Measurements from ENCODE around the gene FOXB1. TPM values are rescaled to one million over a fixed set of nuclear protein-coding genes. Genes with fewer than 3 reads are reported as not detected.

Gene FOXB1
- total RNA-seq (2014; rRNA removed) = not detected in 2 replicates
- polyA plus RNA-seq (2012) = not detected

DNA sequence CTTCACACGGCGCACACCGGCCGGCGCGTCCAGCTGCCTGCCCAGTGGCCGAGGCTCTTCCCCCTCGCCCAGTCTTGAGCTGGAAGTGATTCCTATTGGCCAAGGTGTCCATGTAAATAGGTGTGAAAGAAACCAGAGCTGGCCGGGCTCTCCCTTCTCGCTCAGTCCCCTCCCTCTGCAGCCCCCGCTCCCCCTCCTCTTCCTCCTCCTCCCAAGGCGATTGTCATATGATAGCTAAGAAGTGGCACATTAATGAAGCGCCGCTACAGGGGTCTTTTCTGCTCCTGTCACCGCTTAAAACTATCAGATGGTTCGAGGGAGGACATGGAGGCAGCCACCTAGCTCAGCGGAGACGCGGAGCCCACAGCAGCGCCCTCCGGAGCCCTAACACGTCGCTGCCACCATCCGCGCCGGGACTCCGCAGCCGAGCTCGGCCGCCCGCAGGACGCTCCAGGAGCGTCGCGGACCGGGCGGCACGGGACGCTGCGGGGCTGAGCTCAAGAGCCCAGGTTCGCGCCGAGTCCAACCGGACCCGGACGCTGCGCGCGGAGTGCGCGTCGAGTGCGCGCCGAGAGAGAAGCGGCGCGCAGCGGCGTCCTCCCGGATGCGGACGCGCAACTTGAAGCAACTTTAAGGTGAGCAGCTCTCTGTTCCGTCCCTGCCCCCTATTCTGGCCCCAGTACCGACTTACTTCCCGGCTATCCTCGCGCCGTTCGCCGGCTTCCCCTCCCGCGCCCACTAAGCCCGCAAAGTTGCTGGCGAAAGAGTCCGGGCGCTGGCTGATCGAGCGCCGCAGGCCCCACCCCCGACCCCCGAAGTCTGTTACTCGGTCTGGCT, at the start of gene FOXB1:
TSS of gene FOXB1 (plus strand) at position 303 of the 837 bp plus-strand sequence. CDS start 653 bp downstream, outside the sequence.
- no peak for DNase-seq (ENCODE audit: low read depth)

DNA sequence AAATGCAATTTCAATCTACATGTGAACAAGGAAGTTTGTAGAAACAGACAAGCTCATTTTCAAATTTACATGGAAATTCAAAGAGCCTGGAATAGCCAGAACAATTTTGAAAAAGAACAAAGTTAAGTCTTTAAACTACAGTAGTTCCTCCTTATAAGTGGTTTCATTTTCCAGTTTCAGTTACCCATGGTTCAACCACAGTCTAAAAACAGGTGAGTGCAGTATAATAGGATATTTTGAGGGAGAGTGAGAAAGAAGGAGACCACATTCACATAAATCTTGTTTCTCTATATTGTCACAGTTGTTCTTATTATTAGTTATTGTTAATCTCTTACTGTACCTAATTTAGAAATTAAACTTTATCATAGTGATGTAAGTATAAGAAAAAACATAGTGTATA, 45.8 kb upstream of the FOXB1 start:
- no peak for DNase-seq (ENCODE audit: low read depth)

DNA sequence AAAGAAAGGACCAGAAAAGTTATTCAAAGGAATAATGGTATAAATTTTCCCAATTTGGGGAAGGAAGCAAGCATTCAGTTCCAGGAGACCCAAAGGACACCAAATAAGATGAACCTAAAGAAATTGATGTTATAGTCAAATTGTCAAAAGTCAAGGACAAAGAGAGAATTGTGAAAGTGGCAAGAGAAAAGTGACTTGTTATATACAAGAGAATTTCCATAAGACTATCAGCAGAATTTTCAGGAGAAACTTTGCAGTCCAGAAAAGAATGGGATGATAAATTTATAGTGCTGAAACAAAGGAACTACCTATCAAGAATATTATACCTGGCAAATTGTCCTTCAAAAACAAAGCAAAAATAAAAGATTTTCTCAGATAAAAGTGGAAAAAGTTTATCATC, 43.8 kb upstream of the FOXB1 start:
- no peak for DNase-seq (ENCODE audit: low read depth)

GRCh38 chr15:59963322-59963721, 40.8 kb upstream of the FOXB1 start:
- no peak for DNase-seq (ENCODE audit: low read depth)

DNA sequence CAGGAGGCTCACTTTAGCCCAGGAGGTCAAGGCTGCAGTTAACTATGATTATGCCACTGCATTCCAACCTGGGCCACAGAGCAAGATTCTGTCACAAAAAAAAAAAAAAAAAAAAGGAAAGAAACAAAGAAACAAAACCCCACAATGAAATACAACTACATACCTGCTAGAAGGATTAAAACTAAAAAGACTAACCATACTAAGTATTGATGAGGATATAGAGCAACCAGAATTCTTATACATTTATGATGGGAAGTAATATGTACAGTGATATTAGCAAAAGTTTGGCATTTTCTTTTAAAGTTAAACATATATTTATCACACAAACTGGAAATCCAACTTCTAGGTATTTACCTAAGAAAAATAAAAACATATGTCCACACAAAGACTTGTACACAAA, 40.2 kb upstream of the FOXB1 start:
- no peak for DNase-seq (ENCODE audit: low read depth)

DNA sequence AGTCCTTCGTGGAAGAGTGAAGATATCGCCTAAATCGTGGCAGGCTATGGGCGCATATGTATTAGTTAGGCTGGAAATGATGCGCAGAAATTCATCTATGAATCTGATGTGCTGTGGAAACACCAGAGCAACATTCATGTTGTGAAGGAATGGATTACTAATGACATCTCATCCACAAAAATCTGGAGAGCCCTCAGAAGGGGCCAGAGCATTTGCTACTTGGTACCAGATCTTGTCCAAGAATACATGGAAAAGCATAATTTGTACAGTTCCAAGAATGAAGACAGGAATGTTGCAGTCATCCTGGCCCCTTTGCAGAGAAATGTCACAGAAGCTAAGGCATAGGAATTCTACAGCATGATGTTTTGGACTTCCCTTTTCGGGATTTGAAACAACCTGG, 38.4 kb upstream of the FOXB1 start:
- DNase-seq (ENCODE audit: low read depth) = no peak

- no peak for DNase-seq (ENCODE audit: low read depth)
Measured at GRCh38 chr15:59966262-59966661, 37.8 kb upstream of the FOXB1 start.

GRCh38 chr15:59968314-59968713, 35.8 kb upstream of the FOXB1 start:
- DNase-seq (ENCODE audit: low read depth) = no peak

GRCh38 chr15:59972241-59972640, 31.9 kb upstream of the FOXB1 start:
- no peak for DNase-seq (ENCODE audit: low read depth)

- no peak for DNase-seq (ENCODE audit: low read depth)
Measured at GRCh38 chr15:59976480-59977271, 27.4 kb upstream of the FOXB1 start.

DNA sequence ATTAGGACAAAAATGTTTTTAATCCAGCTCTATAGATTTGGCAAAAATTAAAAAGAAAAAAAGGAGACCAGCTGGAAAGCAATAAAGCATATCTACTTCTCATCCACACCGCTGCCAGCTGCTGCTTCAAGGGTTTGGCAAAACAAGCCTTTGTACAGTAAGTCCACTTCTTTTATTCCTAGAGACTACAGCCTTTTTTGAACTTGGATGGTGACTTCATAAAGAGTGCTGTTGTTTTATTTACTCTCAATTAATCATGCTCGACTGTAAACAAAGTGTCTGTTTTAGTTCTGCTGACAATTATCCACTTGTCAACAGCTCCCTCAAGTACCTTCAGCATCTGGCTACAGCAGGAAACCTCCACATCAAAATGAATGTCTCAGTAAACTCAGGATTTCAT, 12.3 kb upstream of the FOXB1 start:
- DNase-seq (ENCODE audit: low read depth) = no peak

- no peak for DNase-seq (ENCODE audit: low read depth)
Measured at GRCh38 chr15:59993041-59993750, 10.9 kb upstream of the FOXB1 start.

DNA sequence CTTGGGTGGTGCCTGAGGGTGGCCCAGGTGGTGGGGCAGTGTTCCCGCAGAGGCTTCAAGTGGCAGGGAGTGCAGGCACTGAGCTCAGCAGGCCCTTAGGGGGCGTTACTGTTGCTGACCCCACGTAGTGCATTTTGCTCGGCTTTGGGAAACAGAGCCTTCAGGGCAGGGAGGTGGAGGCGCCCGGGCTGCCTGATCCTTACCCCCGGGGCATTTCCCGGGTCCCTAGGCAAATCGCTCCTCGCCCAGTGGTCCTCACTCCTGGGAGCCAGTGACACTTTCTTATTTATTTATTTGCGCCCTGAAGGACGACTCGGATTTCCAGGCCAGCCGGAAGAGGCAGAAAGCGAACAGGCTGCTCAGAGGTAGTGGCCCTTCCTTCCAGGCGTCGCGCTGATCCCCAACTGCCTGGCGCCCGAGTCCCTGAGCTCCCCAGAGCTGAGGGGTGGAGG, 10.1 kb upstream of the FOXB1 start:
- no peak for DNase-seq (ENCODE audit: low read depth)

DNA sequence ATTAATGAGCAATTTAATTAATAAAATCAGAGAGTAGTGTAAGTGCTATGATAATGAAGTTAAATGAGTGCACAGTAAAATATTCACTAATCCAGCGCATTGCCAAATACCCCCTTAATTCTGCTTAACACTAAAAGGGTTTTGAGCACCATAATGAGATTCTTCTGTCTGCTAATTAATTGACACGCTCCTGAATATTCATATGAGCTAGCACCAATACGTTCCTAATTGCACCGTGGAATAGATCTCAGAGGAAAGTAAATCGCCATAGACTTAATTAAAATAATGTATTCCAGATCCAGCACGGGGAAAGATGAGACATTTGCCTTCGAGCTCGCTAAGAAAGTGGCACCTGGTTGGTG, 9.6 kb upstream of the FOXB1 start:
- DNase-seq (ENCODE audit: low read depth) = no peak

GRCh38 chr15:59994888-59995557, 9.1 kb upstream of the FOXB1 start:
- DNase-seq (ENCODE audit: low read depth) = no peak

- no peak for DNase-seq (ENCODE audit: low read depth)
Measured at GRCh38 chr15:59995568-59996297, 8.4 kb upstream of the FOXB1 start.

- DNase-seq (ENCODE audit: low read depth) = no peak
Measured at GRCh38 chr15:59996298-59997041, 7.6 kb upstream of the FOXB1 start.

- no peak for DNase-seq (ENCODE audit: low read depth)
Measured at GRCh38 chr15:59997070-59997701, 6.9 kb upstream of the FOXB1 start.

DNA sequence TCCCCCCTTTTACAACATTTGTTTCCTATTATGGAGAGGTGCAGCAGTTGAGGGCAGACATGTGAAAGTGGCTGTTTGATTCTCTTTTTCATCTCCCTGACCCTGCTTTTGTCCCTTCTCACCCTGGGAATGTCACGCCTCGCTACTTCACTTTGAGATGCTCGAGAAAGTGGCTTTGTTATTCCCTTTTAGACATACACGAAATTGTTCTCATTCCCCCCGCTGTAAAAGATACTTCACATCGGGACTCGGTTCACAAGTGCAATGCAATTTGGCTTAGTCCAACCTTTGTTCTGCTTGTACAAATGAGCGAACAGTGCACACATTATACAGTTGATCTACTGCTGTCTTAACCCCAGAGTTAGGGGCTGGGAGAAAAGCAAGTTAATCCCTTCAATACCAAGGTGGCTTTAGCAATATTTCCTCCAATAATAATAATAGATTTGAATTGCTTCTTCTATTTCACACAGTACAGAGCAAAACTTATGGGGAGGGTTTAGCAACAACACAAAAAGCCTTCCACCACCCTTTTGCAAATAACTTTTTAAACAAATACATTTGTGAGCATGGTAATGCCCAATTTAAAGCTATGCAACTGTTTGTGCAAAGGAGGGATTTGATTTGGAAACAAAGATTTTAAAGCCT, 5.7 kb upstream of the FOXB1 start:
- DNase-seq (ENCODE audit: low read depth) = no peak
